GM18505 (cell line): ENCODE measurements around the gene GPRIN2.

Experiments
- ATAC-seq: cut with Tn5 transposase; IDR thresholded peaks from one replicate; pipeline ENCODE4 v1.9.1; 2021; ENCODE audit not compliant: unreplicated experiment
- POLR2A ChIP-seq: IDR thresholded peaks from 4 replicates; pipeline ENCODE4 v1.6.1; 2011; ENCODE audit warnings: borderline replicate concordance; ENCODE audit not compliant: insufficient read depth, insufficient read length; ENCODE audit errors: extremely low read depth

Gene GPRIN2

GRCh38 chr10:46525824-46526681, 30.4 kb downstream of the GPRIN2 start:
- TF ChIP-seq POLR2A: no peak

GRCh38 chr10:46525177-46525823, 31.2 kb downstream of the GPRIN2 start:
- TF ChIP-seq POLR2A: no peak
- no peak for ATAC-seq

More at GRCh38 chr10:46525824-46526681, 30.4 kb downstream of the GPRIN2 start:
- no peak for ATAC-seq

- no peak for ATAC-seq
- no peak for TF ChIP-seq POLR2A
Observed at GRCh38 chr10:46524472-46525176, 31.8 kb downstream of the GPRIN2 start.

GRCh38 chr10:46523962-46524471, 32.4 kb downstream of the GPRIN2 start:
- no peak for TF ChIP-seq POLR2A
- ATAC-seq: no peak

GRCh38 chr10:46523119-46523961, 33.1 kb downstream of the GPRIN2 start:
- TF ChIP-seq POLR2A: no peak
- no peak for ATAC-seq

GRCh38 chr10:46522295-46523118, 34.0 kb downstream of the GPRIN2 start:
- no peak for TF ChIP-seq POLR2A
- no peak for ATAC-seq

GRCh38 chr10:46520941-46521340, 35.5 kb downstream of the GPRIN2 start:
- no peak for ATAC-seq
- TF ChIP-seq POLR2A: no peak

GRCh38 chr10:46520381-46520780, 36.1 kb downstream of the GPRIN2 start:
- TF ChIP-seq POLR2A: no peak
- ATAC-seq: no peak

- ATAC-seq: no peak
- TF ChIP-seq POLR2A: no peak
Observed at GRCh38 chr10:46518028-46518725, 38.3 kb downstream of the GPRIN2 start.

- ATAC-seq: no peak
- no peak for TF ChIP-seq POLR2A
Observed at GRCh38 chr10:46517541-46517940, 38.9 kb downstream of the GPRIN2 start.

- no peak for TF ChIP-seq POLR2A
- ATAC-seq: no peak
Observed at GRCh38 chr10:46516660-46517416, 39.6 kb downstream of the GPRIN2 start.
